OCI-LY1 (cell line): Measurements from ENCODE around the gene TP53.
A peak's percentile ranks its signal among the peaks of the same experiment; 100 is the strongest.

Experiments
- H2AFZ ChIP-seq: fragments of 200-600 bp; sonication (generic), shearing (Covaris generic); 2 replicates; pipeline ENCODE4 v1.6.0; 2014; ENCODE audit warnings: antibody characterized with exemption, mild to moderate bottlenecking, low read length
- H3F3A ChIP-seq: fragments of 200-600 bp; sonication (generic), shearing (Covaris generic); 2 replicates; pipeline ENCODE4 v1.6.0; 2014; ENCODE audit warnings: mild to moderate bottlenecking, antibody characterized with exemption, low read length, moderate library complexity; ENCODE audit not compliant: insufficient read depth
- H3K27ac ChIP-seq: fragments of 200-600 bp; sonication (generic); 2 replicates; pipeline ENCODE4 v1.5.1; 2014; ENCODE audit warnings: low read length, mixed run types, mild to moderate bottlenecking, low read depth; ENCODE audit not compliant: poor library complexity, severe bottlenecking
- H3K27me3 ChIP-seq: fragments of 200-600 bp; sonication (generic); 2 replicates; pipeline ENCODE4 v1.6.0; 2014; ENCODE audit warnings: antibody characterized with exemption, mild to moderate bottlenecking, low read length, moderate library complexity; ENCODE audit not compliant: insufficient read depth
- H3K36me3 ChIP-seq: fragments of 200-600 bp; sonication (generic); 2 replicates; pipeline ENCODE4 v1.6.1; 2014; ENCODE audit warnings: mild to moderate bottlenecking, antibody characterized with exemption, low read length, moderate library complexity, mixed read lengths; ENCODE audit not compliant: insufficient read depth
- H3K4me1 ChIP-seq: fragments of 200-600 bp; sonication (generic); 2 replicates; pipeline ENCODE4 v1.5.1; 2014; ENCODE audit warnings: mild to moderate bottlenecking, low read length, moderate library complexity; ENCODE audit not compliant: insufficient read depth, severe bottlenecking
- H3K4me2 ChIP-seq: fragments of 200-600 bp; sonication (generic), shearing (Covaris generic); 2 replicates; pipeline ENCODE4 v1.6.1; 2014; ENCODE audit warnings: low read length
- H3K4me3 ChIP-seq: fragments of 200-600 bp; sonication (generic); 2 replicates; pipeline ENCODE4 v1.5.1; 2014; ENCODE audit warnings: low read length, low read depth, mild to moderate bottlenecking, mixed read lengths; ENCODE audit not compliant: poor library complexity, severe bottlenecking
- H3K79me2 ChIP-seq: fragments of 200-600 bp; shearing (Covaris generic); 2 replicates; pipeline ENCODE4 v1.6.1; 2016; ENCODE audit warnings: mixed run types, low read length, mixed read lengths; ENCODE audit not compliant: insufficient read depth
- H3K9ac ChIP-seq: fragments of 200-600 bp; sonication (generic), shearing (Covaris generic); 2 replicates; pipeline ENCODE4 v1.6.1; 2014; ENCODE audit warnings: mild to moderate bottlenecking, low read length, mixed read lengths
- H3K9me2 ChIP-seq: fragments of 200-600 bp; sonication (generic), shearing (Covaris generic); 2 replicates; pipeline ENCODE4 v1.6.1; 2014; ENCODE audit warnings: low read depth, mild to moderate bottlenecking, low read length, mixed read lengths
- H3K9me3 ChIP-seq: fragments of 200-600 bp; shearing (Covaris generic); 2 replicates; pipeline ENCODE4 v1.6.1; 2014; ENCODE audit warnings: low read length, mixed read lengths
- H4K20me1 ChIP-seq: fragments of 200-600 bp; sonication (generic), shearing (Covaris generic); 2 replicates; pipeline ENCODE4 v1.6.0; 2016; ENCODE audit warnings: mild to moderate bottlenecking, low read length; ENCODE audit not compliant: insufficient read depth
- EZH2 ChIP-seq: fragments of 200-600 bp; sonication (generic), shearing (Covaris generic); IDR thresholded peaks from 2 replicates; pipeline ENCODE4 v1.8.0; 2017; ENCODE audit warnings: borderline replicate concordance, mixed run types, mild to moderate bottlenecking, antibody characterized with exemption, low read length, moderate library complexity, mixed read lengths
- TF ChIP-seq, protein P1 (sequence below): fragments of 200-600 bp; sonication (generic), shearing (Covaris generic); IDR thresholded peaks from 2 replicates; pipeline ENCODE4 v1.5.1; 2017; ENCODE audit warnings: mild to moderate bottlenecking, antibody characterized with exemption, low read length, moderate library complexity, mixed read lengths

TP53 gene

GRCh38 chr17:7629939-7630571, 57.2 kb downstream of the TP53 start, which contains the start of gene SHBG:
Gene SHBG (plus strand): TSS chr17:7630135. CDS start chr17:7630173, 38 bp downstream.
- Histone ChIP-seq H3K9me2 (no peaks in the 10 kb centered on the region), H3K36me3 (no peaks in the 10 kb centered on the region; the same call in 1 of the 2 replicates), H2AFZ (no peak within 1 kb of the TSS), H3K27me3 (no peaks in the 10 kb centered on the region), H3K27ac (no peak within 1 kb of the TSS), H3K79me2 (no peaks in the 10 kb centered on the region), H4K20me1 (no peaks in the 10 kb centered on the region), H3K4me1 (peaks cover 5% of the 10 kb centered on the region), H3K4me3 (no peak within 1 kb of the TSS), H3K9ac (no peak within 1 kb of the TSS), H3K4me2 (no peak within 1 kb of the TSS), H3F3A (no peaks in the 10 kb centered on the region), H3K9me3 (no peaks in the 10 kb centered on the region)
- TF ChIP-seq, protein P1, sequence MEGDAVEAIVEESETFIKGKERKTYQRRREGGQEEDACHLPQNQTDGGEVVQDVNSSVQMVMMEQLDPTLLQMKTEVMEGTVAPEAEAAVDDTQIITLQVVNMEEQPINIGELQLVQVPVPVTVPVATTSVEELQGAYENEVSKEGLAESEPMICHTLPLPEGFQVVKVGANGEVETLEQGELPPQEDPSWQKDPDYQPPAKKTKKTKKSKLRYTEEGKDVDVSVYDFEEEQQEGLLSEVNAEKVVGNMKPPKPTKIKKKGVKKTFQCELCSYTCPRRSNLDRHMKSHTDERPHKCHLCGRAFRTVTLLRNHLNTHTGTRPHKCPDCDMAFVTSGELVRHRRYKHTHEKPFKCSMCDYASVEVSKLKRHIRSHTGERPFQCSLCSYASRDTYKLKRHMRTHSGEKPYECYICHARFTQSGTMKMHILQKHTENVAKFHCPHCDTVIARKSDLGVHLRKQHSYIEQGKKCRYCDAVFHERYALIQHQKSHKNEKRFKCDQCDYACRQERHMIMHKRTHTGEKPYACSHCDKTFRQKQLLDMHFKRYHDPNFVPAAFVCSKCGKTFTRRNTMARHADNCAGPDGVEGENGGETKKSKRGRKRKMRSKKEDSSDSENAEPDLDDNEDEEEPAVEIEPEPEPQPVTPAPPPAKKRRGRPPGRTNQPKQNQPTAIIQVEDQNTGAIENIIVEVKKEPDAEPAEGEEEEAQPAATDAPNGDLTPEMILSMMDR = no peak

- H3K4me2 ChIP-seq = peak within 1 kb of the TSS; percentile 73
- H3K9me3 ChIP-seq = no peaks in the 10 kb centered on the region
- TF ChIP-seq EZH2 = no peak
- TF ChIP-seq, protein P1 = no peak
- no peak within 1 kb of the TSS for H2AFZ ChIP-seq
- H3K4me3 ChIP-seq = peak within 1 kb of the TSS; percentile 78
- no peaks in the 10 kb centered on the region for H3K27me3 ChIP-seq
- H4K20me1 ChIP-seq = no peaks in the 10 kb centered on the region
- H3F3A ChIP-seq = no peaks in the 10 kb centered on the region
- peak within 1 kb of the TSS; percentile 78 for H3K9ac ChIP-seq
- peaks cover 5% of the 10 kb centered on the region for H3K4me1 ChIP-seq
- H3K9me2 ChIP-seq = no peaks in the 10 kb centered on the region
- no peaks in the 10 kb centered on the region; the same call in 1 of the 2 replicates for H3K36me3 ChIP-seq
- no peak within 1 kb of the TSS for H3K27ac ChIP-seq
- no peaks in the 10 kb centered on the region for H3K79me2 ChIP-seq
Measured at GRCh38 chr17:7627250-7628121, 59.8 kb downstream of the TP53 start, which contains the start of gene SAT2. Gene SAT2 (minus strand): TSS chr17:7627821. CDS start chr17:7627635, 186 bp downstream.

- no peak for TF ChIP-seq EZH2
- TF ChIP-seq, protein P1 = no peak
- no peaks in the 10 kb centered on the region for H3K9me3 ChIP-seq
- no peaks in the 10 kb centered on the region for H3K9me2 ChIP-seq
- peak overlapping the region; percentile 78 for H3K4me3 ChIP-seq
- no peak overlapping the region for H3K27ac ChIP-seq
- no peaks in the 10 kb centered on the region for H4K20me1 ChIP-seq
- H3F3A ChIP-seq = no peaks in the 10 kb centered on the region
- H3K36me3 ChIP-seq = no peaks in the 10 kb centered on the region; the same call in 1 of the 2 replicates
- no peak overlapping the region for H2AFZ ChIP-seq
- no peaks in the 10 kb centered on the region for H3K27me3 ChIP-seq
- H3K4me2 ChIP-seq = peak overlapping the region; percentile 73
- no peaks in the 10 kb centered on the region for H3K79me2 ChIP-seq
- peaks cover 5% of the 10 kb centered on the region for H3K4me1 ChIP-seq
- peak overlapping the region; percentile 78; the same call in 1 of the 2 replicates for H3K9ac ChIP-seq
Measured at GRCh38 chr17:7626956-7627249, 60.4 kb downstream of the TP53 start.
